ENCODE data around the gene TSSC4.

TSSC4 gene

GRCh38 chr11:2399488-2400068 lies 972 bp upstream of the TSSC4 start:
- H3K4me2 ChIP-seq (ENCODE audit: low read length), result peak overlapping the region; percentile 70
- no peak overlapping the region for H2AFZ ChIP-seq (ENCODE audit: low read depth, low read length)
- peaks cover 3% of the 10 kb centered on the region for H3K36me3 ChIP-seq (replicated peaks; ENCODE audit: low read depth, low read length)
- peak overlapping the region; percentile 56 for H3K27ac ChIP-seq (ENCODE audit: low read length)
- H3K4me1 ChIP-seq (ENCODE audit: low read length), result peaks cover 11% of the 10 kb centered on the region
- H3K9me3 ChIP-seq (ENCODE audit: insufficient read depth, low read length), result no peaks in the 10 kb centered on the region
- H3K9ac ChIP-seq (ENCODE audit: low read length), result peak overlapping the region; percentile 82
- no peaks in the 10 kb centered on the region for H3K27me3 ChIP-seq (ENCODE audit: low read depth, low read length)
- TF ChIP-seq EZH2phosphoT487 (IDR thresholded peaks at IDR 0.05; ENCODE audit: low read depth) (no peak), CTCF (IDR thresholded peaks at IDR 0.05; ENCODE audit: low read depth, low read length) (no peak)
- peak overlapping the region; percentile 97 for H3K4me3 ChIP-seq (ENCODE audit: low read length)
- peaks cover 20% of the 10 kb centered on the region for H3K79me2 ChIP-seq (ENCODE audit: low read length)
- H4K20me1 ChIP-seq (ENCODE audit: insufficient read depth, low read length), result no peaks in the 10 kb centered on the region

GRCh38 chr11:2400762-2401435 lies 349 bp downstream of the TSSC4 start:
- TF ChIP-seq CTCF (IDR thresholded peaks at IDR 0.05; ENCODE audit: low read depth, low read length) (no peak), EZH2phosphoT487 (IDR thresholded peaks at IDR 0.05; ENCODE audit: low read depth) (no peak)
- Histone ChIP-seq H4K20me1 (ENCODE audit: insufficient read depth, low read length) (no peaks in the 10 kb centered on the region), H3K36me3 (replicated peaks; ENCODE audit: low read depth, low read length) (peaks cover 3% of the 10 kb centered on the region), H2AFZ (ENCODE audit: low read depth, low read length) (no peak overlapping the region), H3K79me2 (ENCODE audit: low read length) (peaks cover 20% of the 10 kb centered on the region), H3K9me3 (ENCODE audit: insufficient read depth, low read length) (no peaks in the 10 kb centered on the region), H3K4me1 (ENCODE audit: low read length) (peaks cover 11% of the 10 kb centered on the region), H3K27ac (ENCODE audit: low read length) (peak overlapping the region; percentile 37; the same call in 1 of the 2 replicates), H3K27me3 (ENCODE audit: low read depth, low read length) (no peaks in the 10 kb centered on the region), H3K4me3 (ENCODE audit: low read length) (peak overlapping the region; percentile 97), H3K9ac (ENCODE audit: low read length) (peak overlapping the region; percentile 80), H3K4me2 (ENCODE audit: low read length) (peak overlapping the region; percentile 95)

- H3K27ac ChIP-seq (ENCODE audit: low read length), result no peak overlapping the region
- peak overlapping the region; percentile 80 for H3K9ac ChIP-seq (ENCODE audit: low read length)
- H3K4me3 ChIP-seq (ENCODE audit: low read length), result peak overlapping the region; percentile 97
- H3K27me3 ChIP-seq (ENCODE audit: low read depth, low read length), result no peaks in the 10 kb centered on the region
- H4K20me1 ChIP-seq (ENCODE audit: insufficient read depth, low read length), result no peaks in the 10 kb centered on the region
- H3K79me2 ChIP-seq (ENCODE audit: low read length), result peaks cover 20% of the 10 kb centered on the region
- H3K36me3 ChIP-seq (replicated peaks; ENCODE audit: low read depth, low read length), result peaks cover 3% of the 10 kb centered on the region
- H3K4me2 ChIP-seq (ENCODE audit: low read length), result peak overlapping the region; percentile 95
- H3K9me3 ChIP-seq (ENCODE audit: insufficient read depth, low read length), result no peaks in the 10 kb centered on the region
- peaks cover 11% of the 10 kb centered on the region for H3K4me1 ChIP-seq (ENCODE audit: low read length)
- H2AFZ ChIP-seq (ENCODE audit: low read depth, low read length), result no peak overlapping the region
- no peak for TF ChIP-seq EZH2phosphoT487 (IDR thresholded peaks at IDR 0.05; ENCODE audit: low read depth)
- TF ChIP-seq CTCF (IDR thresholded peaks at IDR 0.05; ENCODE audit: low read depth, low read length), result peak; percentile 11; the same call in 1 of the 2 replicates
These were observed 960 bp downstream of the TSSC4 start for GRCh38 chr11:2401436-2401984.

- H3K4me1 ChIP-seq (ENCODE audit: low read length), result peaks cover 11% of the 10 kb centered on the region
- no peak overlapping the region for H2AFZ ChIP-seq (ENCODE audit: low read depth, low read length)
- H3K27me3 ChIP-seq (ENCODE audit: low read depth, low read length), result no peaks in the 10 kb centered on the region
- TF ChIP-seq CTCF (IDR thresholded peaks at IDR 0.05; ENCODE audit: low read depth, low read length), result no peak
- TF ChIP-seq EZH2phosphoT487 (IDR thresholded peaks at IDR 0.05; ENCODE audit: low read depth), result no peak
- no peak overlapping the region for H3K27ac ChIP-seq (ENCODE audit: low read length)
- peaks cover 3% of the 10 kb centered on the region for H3K36me3 ChIP-seq (replicated peaks; ENCODE audit: low read depth, low read length)
- no peak overlapping the region for H3K9ac ChIP-seq (ENCODE audit: low read length)
- peak overlapping the region; percentile 95 for H3K4me2 ChIP-seq (ENCODE audit: low read length)
- H3K79me2 ChIP-seq (ENCODE audit: low read length), result peaks cover 20% of the 10 kb centered on the region
- peak overlapping the region; percentile 97; the same call in 1 of the 2 replicates for H3K4me3 ChIP-seq (ENCODE audit: low read length)
- H3K9me3 ChIP-seq (ENCODE audit: insufficient read depth, low read length), result no peaks in the 10 kb centered on the region
- H4K20me1 ChIP-seq (ENCODE audit: insufficient read depth, low read length), result no peaks in the 10 kb centered on the region
These were observed 1.6 kb downstream of the TSSC4 start for GRCh38 chr11:2402106-2402505.
